ENCODE measurements around the gene PDK2.
A peak's percentile ranks its signal among the peaks of the same experiment; 100 is the strongest.

PDK2 gene

DNA sequence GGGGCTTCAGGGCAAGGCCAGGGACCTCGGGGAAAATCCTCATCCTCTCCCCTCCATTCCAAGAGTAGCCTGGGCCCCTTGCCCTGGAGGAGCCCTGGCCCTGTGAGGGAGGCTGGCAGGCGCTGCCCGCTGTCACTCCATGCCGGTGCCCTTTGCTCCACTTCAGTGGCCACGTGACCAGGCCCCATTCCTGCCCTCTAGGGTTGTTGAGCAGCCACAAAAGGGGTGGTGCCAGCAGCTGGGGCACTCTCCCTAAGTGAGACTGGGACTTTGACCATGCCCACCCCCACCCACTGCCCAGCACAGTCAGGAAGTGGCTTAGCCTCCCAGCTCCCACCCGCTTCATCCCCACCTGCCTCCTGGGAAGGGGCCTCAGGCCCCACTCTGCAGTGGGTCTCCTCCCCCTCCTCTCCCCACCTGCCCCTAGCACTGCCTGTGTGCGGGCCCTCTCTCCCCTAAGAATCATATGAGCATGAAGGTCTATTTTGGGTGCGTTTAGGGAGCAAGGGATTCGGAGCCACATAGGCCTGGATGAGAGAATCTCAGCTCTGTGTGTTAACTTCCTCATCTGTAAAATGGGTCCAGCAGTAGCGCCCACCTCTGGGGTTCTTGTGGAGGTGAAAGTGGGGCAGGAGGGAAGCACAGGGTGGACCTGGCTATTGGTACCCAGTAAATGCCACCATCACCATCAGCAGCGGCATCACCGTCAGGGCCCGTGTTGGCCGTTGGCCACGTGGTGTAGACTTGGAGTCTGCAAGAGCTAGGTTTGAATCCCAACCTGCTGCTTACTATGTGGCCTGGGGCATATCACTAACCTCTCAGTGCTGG lies 7.2 kb downstream of the PDK2 start:
- no peak for DNase-seq

DNA sequence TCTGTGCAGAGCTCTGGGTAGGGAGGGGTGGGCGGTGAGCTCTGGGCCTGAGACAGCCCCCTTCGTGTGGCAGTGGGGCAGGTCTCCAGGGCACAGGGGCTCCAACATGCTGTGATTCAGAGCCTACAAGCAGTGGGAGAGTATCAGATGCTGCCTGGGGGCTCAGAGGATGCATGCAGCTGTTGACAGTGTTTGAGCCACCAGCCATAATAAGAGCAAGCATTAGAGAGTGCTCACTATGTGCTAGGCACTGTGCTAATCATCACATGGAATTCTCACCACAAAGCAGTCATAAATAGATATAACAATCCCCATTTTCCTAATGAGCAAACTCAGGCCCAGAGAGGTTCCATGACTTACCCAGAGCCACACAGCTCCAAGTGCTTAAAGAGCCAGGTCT lies 8.1 kb downstream of the PDK2 start:
- DNase-seq: no peak

GRCh38 chr17:50103941-50104340 lies 8.8 kb downstream of the PDK2 start:
- DNase-seq: no peak

DNA sequence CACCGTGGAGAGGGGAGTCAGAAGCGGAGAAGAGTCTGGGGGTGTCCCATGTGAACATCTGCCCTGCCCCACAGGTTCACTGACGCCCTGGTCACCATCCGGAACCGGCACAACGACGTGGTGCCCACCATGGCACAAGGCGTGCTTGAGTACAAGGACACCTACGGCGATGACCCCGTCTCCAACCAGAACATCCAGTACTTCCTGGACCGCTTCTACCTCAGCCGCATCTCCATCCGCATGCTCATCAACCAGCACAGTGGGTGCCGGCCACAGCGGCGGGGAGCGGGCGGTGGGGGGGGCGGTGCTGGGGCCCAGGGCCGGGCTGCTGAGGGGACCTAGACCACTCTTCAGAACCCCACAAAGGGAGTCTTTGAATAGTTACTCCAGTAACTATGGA lies 10.7 kb downstream of the PDK2 start:
- no peak for DNase-seq

GRCh38 chr17:50106393-50107131 lies 11.4 kb downstream of the PDK2 start:
- no peak for DNase-seq

DNA sequence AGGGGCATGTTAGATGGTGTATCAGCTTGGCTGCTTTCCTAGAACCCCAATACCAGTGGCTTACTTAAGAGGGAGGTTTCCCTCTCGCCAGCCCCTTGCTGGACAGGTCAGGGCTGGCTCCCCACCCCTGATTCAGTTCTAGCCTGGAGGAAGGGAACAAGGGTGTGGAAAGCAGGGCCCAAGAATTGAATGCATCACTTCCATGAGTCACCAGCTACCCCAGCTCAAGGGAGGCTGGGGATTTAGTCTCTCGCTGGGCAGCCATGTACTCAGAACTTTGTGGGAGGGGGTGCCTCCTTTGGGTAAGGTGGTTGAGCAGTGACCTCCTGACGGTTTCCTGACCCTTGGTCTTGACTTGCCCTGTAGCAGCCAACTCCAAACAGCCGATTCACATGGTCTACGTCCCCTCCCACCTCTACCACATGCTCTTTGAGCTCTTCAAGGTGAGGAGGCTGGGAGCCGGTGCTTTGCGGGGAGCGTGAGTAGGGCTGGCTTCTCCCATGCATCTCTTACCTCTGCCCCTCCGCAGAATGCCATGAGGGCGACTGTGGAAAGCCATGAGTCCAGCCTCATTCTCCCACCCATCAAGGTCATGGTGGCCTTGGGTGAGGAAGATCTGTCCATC lies 12.8 kb downstream of the PDK2 start:
- no peak for DNase-seq

- no peak for DNase-seq
These were observed 13.4 kb downstream of the PDK2 start for GRCh38 chr17:50108556-50108955.

DNA sequence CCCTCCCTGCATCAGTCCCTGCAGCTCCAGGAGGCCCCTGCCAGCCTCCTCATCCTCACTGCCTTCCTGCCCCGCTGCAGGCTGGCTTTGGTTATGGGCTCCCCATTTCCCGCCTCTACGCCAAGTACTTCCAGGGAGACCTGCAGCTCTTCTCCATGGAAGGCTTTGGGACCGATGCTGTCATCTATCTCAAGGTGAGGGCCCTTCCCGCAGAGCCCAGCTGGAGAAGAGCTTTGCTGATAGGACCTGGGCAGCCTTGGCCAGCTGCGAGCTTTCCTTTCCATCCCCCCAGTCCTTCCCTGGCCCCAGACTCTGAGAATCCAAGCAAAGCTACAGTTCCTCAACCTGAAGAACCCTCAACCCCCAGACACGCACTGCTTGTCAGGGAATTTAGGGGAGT lies 14.1 kb downstream of the PDK2 start:
- DNase-seq: no peak

DNA sequence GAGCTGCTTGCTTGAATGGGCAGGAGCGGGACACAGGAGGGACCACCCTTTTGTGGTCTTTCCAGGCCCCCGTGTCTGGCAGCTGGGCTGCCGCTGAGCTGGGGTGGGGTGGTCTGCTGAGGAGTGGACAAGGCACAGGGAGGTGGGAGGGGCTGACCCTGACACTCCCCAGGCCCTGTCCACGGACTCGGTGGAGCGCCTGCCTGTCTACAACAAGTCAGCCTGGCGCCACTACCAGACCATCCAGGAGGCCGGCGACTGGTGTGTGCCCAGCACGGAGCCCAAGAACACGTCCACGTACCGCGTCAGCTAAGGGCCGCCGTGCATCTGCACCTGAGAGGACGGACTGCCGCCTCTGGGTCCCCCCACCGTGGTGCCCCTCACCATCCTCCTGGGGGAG lies 14.6 kb downstream of the PDK2 start:
- no peak for DNase-seq

GRCh38 chr17:50110591-50111349 lies 15.6 kb downstream of the PDK2 start:
- DNase-seq: no peak

DNA sequence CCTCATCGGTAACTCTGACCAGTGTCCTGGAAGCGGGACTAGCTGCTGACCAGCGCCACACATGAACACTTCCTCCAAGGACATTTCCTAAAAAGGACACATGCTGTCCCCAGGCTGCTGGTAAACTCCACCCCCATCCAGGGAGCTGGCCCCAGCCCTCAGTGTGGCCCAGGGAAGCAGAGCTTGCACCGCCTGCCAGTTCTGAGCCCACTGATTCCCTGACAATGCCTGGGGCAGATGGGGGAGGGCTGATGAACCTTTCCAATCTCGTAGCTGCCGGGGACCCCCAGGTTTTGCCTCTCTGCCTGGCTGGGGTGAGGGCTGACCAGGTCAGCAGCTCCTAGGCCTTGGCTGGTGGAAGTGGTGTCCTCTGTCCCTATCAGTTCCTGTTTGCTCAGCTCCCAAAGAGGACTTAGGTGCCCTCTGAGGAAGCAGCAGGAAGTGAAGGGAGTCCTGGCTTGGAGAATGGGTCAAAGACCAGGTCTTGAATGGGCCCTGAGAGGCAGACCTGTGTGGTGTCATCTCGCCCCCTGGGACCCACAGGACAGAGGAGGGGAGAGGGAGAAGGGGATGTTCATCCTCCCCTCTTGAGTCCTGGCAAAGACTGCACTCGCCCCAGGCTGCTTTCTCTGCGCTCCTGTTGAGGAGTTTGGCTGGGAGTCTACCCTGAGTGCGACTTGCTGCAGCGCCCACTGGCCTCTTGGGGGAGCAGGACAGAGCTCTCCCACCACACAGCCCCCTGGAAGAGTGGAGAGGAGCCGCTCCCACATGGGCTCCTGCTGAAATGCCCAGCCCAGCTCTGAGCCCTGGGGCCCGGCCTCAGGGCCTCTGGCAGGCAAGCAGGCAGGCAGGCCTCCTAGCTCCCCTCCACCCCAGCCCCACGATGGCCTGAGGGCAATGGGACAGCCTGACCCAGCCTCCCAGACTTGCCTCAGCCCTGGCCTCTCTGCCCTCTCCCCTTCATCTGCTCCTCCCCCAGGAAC lies 16.8 kb downstream of the PDK2 start:
- DNase-seq: no peak

- no peak for DNase-seq
These were observed 17.5 kb downstream of the PDK2 start for GRCh38 chr17:50112694-50113093.

GRCh38 chr17:50113624-50114320 lies 18.6 kb downstream of the PDK2 start:
- no peak for DNase-seq

GRCh38 chr17:50114401-50114800 lies 19.2 kb downstream of the PDK2 start:
- DNase-seq: no peak

DNA sequence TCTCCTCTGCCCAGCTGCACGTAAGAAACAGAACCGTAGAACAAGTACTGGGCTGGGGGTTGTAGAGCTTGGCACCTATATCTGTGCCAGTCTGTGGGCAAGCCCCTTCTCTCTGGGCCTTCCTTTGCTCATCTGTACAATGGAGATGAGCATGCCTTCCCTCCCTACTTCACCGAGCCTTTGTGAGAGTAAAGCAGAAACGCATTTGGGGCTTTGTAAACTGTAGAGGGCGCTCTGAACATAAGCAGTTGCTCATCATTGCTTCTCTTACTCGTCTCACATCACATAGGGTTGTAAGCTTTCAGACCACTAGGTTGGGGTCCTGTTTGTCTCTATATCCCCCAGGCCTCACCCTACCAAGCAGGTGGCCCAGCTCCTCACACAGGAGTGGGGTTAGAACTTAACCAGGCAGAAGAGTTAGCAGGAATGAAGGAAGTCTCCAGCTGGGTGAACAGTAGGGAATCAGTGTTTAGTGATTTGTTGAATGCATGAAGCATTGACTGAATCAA lies 19.8 kb downstream of the PDK2 start:
- peak; percentile 66 for DNase-seq

GRCh38 chr17:50115756-50116155 lies 20.6 kb downstream of the PDK2 start:
- DNase-seq: no peak

DNA sequence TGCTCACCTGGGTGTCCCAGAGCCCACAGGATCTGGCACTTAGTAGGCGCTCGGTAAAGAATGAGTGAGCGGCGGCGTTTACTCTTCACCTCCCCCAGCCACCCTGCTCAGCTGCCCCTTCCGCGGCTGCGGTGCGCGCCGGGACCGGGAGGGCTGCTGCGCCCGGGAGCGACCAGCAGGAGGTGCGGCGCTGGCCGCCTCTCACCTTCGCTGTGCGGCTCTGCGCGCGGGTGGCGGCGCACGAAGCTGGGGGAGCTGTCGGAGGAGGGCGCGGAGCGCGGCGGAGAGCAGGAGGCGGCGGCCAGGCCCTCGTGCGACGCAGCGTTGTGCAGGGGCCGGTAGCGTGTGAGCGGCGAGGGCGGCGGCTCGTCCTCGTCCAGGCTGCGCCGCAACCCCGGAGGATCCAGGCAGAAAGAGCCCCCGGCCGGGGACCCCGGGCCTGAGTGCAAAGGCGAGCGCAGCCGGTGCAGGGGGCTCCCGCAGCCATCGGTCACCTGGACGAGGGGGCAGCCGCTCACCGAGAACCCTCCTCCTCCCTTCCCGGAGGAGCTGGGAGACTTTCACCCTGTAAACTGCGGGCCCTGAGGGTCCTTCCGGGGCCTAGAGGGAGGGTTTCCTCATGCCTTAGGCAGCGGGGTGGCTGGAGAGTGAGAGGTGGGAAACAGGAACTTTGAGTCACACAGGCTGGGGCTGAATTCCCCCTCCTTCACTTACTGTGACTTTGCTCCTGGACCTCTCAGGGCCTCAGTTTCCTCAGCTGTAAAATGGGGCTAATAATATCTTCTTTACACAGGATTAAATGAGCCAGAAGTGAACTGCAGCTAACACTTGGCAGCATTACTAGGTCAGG lies 22.3 kb downstream of the PDK2 start:
- DNase-seq: peak; percentile 73

DNA sequence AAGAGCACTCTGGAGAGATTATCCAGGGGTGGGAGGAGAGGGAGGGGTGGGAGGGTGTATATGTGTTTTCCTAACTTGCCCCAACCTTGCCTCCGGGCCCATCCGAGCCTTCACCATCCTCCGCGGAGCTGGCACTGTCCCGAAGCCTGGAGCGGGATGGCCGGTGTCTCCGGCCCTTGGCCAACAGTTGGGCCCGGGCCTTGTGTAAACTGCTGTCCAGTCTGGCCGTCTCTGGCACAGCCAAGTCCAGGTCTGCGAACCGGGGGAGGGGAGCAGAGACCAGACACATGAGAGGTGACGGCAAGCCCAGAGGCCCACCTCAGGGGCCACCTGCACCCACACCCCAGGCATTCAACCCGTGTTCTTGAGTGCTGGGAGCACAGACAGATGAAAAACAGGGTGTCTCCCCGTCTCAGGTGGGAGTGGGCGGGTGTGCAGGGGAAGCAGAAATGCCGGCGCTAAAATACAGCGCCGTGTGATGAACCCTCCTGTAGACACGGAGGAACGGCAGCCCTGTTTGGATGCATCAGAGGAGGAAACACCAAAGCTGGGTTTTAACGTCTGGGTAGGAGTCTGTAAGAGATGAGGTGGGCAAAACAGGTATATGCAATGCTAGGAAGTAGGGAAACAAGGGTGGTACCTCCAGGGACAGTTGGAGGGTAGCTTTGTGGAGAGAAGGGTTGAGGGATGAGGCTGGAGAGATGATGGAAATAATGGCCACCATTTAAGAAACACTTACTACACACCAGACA lies 23.1 kb downstream of the PDK2 start:
- DNase-seq: no peak

DNA sequence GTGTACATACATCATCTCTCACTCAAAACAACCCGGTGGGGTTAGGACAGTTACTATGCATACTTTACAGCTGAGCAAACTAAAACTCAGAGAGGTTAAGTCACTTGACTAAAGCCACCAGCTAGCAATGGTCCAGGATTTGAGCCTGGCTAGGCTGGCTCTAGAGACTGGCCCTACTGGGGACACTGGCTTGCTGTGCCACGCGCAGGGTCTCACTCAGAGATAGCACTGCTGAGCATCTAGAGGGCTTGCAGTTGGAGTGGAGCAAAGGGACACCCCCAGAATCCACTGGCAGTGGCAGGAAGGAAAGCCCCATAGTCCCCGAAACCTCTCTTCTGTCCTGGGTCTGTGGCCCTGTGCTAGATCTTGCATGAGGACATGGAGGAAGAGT lies 23.7 kb downstream of the PDK2 start:
- no peak for DNase-seq
